ENCODE data around the gene LMF2.

The LMF2 gene

DNA sequence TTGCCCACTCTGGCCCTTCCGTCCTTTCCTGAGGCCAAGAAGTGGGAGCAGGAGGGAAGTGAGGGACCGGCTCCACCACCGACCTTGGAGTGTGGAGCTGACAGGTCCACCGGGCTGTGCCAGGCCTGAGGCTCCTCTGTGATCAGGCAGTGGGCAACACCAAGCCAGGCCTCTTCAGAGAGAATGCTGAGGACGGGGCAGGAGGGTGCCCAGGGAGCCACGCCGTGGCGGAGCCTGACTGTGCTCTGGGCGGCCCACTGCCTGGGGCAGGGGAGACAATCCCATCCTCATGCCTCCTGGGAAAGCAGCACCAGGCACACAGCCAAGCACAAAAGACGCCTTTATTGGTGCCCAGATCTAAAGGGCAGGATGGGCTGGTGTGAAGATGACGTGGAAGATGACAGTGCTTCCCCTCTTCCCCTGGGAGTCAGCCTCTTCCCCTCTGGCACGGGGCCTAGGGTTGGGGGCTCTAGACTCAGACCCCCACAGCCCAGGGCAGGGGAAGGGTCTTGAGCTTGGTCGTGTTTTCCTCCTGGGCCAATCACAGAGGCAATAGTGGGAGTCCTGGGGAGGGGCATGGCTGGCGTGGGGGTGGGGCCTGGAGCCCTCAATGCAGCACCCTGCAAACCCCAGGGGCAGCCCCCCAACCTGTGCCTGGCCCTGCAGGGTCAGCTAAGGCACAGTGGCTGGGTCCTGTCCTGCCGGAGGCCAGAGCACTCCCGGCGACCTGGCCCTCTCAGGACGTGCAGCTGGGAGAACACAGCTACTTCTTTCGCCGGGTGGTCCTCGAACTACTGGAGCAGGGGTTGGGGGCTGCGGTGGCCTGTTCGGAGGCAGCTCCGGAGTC is 4.7 kb downstream of the LMF2 start:
- no peak for DNase-seq

DNA sequence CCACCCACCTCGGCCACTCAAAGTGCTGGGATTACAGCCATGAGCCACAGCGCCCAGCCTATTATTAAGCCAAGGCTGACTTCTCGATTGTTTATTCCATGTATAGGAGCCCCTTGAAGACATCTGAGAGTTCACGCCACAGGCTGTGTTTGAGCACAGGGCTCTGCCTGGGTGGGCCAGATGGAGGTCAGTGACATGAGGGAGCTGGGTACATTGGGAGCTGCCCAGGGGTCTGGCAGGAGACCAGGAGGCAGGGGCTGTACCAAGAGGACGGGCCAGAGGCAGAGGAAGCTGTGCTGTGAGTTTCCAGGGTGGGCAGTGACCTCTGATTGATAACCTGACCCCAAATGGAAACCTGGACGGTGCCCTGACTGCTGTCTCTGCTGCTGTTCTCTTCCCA is 5.4 kb downstream of the LMF2 start:
- no peak for DNase-seq

DNA sequence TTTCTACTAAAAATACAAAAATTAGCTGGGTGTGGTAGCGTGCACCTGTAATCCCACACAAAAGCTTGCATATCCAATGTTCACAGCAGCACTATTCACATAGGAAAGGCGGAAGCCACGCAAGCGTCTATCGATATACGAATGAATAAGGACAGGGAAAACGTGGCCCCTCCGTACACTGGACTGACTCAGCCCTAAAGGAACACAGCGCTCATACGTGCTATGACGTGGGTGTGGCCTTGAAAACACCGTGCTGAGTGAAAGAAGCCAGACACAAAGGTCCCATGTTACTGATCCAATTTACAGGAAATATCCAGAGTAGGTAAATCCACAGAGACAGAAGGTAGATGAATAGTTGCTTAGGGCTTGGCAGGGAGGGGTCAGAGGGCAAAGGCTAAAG is 7.0 kb downstream of the LMF2 start:
- no peak for DNase-seq

DNA sequence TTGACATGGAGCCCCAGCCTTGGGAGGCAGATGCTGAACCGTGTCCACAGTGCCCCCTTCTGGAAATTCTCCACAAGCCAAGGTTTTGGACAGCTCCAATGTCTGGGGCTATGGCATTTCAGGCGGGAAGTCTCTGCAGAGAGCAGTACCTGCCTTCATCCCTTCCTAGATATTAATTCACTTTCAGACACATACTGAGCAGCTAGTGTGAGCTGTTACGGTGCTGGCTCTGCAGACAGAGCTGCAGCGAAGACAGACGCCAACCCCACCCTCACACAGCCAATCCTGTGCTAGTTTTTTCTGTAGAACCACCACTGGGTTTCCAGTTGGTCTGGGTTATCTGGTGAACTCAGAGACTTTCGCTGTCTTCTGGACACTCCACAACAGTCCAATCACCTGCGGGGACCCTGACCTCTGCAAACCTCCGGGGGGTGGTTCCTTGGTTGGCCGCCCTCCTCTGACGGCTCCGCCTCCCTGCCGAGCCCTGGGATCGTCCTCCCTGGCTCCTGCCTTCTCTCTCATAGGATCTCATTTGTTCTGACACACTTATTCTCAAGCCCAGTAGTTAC is 9.1 kb downstream of the LMF2 start:
- DNase-seq: peak; percentile 61 to 63

DNA sequence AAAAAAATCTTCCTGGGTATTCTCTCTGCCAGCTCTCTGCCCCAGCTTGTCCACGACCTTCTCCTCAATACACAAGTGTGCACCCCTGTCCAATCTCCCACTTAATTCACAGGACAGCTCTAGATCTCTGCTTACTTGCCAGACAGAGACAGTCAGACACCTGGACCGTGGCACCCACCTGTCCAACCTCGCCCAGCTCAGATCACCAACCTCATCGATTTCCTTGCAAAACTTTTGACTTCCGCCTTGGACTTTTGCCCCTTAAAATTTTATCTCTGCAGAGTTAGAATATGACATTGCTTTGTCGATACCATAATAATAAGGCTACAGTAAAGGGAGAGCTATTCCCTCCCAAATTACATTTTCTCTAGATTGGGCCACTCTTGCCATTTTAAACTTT is 10.4 kb downstream of the LMF2 start:
- no peak for DNase-seq

DNA sequence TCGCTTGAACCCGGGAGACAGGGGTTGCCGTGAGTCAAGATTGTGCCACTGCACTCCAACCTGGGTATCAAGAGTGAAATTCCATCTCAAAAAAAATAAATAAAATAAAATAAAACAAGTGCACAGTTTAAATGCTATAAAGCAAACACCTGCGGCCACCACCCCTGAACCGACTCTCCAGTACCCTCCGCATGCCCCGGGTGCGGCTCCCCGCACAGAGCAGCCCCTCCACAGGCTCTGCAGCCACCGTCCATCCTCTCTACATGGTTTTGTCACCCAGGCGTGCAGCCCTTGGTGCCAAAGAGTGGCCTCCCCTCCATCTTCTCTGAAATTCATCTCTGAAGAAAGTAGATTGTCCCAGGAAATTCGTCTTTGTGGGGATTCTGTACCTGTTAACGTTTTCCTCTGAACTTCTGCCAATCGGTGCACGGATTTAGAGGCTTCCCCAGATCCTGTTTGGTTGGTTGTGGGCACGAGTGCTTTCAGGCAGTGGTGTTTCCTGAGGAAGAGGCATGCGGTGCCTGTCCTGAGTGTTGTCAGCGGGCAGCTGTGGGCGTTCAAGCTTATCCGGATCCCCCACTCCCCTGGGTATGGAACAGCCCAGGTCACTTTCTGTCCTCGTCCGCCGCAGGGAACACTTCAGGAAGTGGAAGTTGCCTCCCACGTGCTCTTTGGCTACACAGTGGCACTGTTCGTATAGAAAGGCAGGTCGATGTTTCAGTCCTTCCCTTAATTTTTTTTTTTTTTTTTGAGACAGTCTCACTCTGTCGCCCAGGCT is 16.8 kb downstream of the LMF2 start:
- DNase-seq: no peak

DNA sequence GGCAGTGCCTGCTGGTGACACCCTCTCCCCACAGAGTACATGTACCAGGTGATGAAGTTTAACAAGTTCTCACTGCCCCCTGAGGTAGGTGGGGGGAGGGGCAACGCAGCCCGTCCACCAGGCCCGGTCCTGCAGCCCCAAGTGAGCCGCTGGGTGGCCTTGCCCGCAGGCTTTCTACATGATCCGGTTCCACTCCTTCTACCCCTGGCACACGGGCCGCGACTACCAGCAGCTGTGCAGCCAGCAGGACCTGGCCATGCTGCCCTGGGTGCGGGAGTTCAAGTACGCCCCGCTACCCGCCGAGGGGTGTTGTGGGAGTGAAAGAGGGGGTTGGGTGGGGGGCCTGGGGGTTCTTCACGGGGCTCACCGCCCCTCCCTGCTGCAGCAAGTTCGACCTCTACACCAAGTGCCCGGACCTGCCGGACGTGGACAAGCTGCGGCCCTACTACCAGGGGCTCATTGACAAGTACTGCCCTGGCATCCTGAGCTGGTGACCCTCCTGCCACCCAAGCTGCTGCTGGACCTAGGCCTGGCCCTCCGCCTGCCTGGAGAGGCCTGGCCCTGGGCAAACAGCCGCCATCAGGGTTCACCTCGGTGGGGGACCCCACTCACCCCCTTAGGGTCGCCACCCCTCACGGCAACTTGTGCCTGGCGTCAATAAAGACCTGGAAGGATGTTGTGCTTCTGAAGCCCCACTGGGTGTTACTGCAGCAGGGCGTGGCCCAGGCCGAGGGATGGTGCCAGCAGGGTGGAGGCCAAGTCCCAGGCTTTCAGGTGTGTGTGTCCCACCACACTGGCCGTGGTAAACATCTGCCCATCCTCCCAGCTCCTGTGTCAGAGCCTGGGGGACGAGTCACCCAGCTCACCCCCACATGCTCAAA is 17.9 kb downstream of the LMF2 start:
- no peak for DNase-seq

DNA sequence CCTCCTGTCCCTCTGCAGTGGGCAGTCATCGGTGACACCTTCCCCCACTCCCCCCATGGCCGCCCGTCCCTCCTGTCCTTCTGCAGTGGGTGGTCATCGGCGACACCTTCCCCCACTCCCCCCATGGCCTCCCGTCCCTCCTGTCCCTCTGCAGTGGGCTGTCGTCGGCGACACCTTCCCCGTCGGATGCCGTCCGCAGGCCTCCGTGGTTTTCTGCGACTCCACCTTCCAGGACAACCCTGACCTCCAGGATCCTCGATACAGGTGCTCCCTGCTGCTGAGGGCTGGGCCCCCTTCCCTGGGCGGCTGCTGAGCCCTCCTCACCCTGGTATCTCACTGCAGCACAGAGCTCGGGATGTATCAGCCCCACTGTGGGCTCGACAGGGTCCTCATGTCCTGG is 18.6 kb downstream of the LMF2 start:
- DNase-seq: no peak

DNA sequence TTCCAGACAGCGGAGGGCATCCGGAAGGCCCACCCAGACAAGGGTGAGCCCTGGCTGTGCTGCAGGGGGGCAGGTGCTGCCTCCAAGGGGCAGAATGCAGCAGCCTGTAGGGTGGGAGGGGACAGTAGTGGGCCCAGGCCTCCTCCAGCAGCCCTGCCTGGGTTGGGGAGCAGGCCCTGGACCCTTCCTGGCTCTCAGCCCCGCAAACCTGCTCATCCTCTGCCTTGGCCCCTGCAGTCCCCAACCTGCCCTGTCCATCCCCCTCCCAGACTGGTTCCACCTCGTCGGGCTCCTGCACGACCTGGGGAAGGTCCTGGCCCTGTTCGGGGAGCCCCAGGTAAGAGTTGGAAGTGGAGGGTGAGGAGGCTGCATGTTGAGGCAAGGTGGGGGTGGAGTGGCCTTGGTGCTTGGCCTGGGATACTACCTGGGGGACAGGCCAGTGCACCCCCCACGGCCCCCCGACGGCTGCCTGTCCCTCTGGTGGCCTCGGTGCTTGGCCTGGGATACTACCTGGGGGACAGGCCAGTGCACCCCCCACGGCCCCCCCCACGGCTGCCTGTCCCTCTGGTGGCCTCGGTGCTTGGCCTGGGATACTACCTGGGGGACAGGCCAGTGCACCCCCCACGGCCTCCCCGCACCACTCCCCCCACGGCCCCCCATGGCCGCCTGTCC is 19.4 kb downstream of the LMF2 start:
- DNase-seq: no peak

DNA sequence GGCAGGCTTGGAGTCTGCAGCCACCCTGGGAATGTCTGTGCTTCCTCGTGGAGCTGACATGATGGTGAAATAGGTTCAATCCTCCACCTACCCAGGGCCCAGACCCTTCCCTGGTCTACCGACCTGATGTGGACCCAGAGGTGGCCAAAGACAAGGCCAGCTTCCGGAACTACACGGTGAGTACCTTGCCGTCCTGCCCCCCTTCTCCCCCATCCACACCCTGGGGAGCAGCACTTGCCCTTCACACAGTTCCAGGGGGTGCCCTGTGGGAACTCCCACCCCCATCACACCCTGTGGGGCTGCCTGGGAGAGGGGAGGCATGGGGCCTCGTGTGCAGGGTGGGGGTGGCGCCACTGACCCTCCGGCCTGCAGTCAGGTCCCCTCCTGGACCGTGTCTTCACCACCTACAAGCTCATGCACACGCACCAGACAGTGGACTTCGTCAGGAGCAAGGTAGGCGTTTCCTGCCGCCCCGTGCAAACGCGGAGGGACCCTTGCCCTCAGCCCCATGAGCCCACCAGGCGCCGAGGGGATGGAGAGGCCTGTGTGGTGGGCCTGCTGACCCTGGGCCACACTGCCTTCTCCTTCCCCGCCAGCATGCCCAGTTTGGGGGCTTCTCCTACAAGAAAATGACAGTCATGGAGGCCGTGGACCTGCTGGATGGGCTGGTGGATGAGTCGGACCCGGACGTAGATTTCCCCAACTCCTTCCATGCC is 20.1 kb downstream of the LMF2 start:
- no peak for DNase-seq

DNA sequence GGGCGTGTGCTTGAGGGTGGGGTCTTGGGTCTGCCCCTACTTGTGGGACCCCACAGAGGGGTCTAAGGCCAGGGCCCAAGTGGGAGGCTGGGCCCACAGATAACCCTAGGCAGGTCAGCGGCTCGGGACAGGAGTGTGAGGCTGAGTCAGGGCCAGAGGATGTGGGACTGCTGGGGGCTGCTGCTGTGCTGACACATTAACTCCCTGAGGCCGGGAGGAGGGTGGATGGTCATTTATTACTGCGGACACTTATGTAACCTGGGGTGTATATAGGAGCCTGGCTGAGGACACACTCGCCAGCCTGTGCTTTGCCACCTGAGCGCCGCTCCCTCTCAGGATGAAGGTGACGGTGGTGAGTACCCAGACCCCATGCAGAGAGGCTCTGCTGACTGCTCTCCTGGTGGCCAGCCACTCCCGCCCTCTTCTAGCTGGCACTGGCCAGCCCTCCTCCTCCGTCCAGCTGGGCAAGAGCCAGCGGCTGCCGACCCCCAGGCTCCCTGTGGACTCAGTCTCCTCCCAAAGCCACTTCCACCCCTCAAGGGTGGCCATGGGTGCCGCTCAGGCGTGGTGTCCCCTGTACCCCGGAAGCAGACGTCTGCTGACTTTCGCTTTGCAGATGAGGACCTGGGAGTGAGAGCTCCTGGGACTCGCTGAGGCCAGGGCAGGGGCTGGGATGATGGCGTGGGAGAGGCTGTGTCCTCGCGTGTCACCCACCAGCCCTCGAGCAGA is 20.8 kb downstream of the LMF2 start, which contains the start of gene MIOX:
Gene MIOX, plus strand, starts transcription at position 299 of the 729 bp plus-strand sequence. Its CDS starts 39 bp downstream, at position 338.
- no peak for DNase-seq

DNA sequence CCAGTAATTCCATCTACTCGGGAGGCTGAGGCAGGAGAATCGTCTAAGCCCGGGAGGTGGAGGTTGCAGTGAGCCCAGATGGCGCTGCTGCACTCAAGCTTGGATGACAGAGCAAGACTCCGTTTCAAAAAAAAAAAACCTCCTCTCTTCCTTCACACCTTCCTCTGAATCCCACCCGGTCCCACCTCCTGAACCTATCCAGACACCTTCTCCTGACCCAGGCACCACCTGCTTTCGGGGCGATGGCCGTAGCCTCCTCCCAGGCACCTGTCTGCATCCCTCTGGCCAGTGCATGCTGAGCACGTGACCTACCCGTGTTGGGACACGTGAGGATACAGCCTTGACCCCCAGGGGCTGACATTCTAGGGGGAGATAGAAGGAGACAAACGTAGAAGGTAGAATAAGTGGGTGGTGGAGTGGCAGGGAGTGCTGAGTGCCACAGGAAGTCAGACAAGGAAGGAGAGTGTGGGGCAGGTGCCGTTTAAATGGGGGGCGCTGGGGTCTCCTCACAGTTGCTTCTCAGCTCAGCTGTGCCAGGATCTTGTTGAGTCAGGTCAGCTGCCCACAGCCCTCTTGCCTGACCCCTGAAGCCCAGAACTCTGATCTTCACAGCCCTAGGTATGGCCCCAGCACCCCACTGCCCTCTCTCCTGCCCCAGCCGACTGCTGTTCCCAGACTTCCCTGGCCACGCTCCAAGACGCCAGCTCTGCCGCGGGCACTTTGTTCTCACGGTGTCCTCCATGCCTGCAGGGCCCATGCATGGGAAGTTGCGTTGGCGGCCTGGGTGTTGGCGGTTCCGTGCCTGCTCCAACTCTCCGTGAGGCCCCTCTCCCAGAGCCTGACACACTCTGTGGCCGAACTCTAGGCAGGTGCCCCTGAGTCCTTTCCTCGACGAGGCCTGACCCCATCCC is 22.0 kb downstream of the LMF2 start:
- DNase-seq: no peak

DNA sequence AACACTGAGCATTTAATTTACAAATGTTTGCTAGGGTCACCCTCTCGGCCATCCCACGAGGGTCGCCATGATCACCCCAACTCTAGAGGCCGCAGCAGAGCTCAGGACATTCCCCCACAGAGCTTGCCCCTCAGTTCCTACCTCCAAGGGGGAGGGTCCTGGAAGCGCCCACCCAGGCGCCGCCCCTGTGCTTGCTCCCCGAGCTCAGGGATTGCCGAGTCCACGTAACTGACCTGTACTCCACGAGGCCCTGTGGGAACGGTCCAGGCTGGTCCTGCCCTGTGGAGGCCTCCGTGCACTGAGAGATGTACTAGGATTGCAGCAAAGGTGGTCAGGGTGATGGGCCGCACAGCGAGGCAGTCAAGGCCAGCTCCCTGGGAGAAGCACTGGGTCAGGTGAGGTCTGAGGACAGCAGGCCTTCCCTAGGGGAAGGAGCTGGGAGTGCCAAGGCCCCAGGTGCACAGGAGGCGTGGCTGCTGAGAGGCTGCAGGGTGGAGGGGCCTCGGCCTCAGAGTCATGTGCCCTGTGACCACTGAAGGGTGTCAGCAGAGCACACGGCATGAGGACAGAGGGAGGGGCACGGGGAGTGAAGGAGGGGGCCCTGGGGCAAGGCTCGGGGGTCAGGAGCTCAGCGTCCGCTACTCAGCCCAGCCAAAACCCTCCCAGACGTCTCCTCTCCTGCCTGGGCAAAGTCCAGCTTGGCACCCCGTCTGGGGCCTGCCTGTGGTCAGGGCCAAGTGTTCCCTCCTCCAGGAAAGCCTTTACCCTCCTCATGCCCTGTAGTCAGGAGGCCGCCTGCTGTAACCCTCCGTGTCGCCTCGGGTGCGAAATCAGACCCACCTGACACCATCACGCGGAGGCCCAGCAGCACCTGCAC is 23.3 kb downstream of the LMF2 start:
- no peak for DNase-seq

DNA sequence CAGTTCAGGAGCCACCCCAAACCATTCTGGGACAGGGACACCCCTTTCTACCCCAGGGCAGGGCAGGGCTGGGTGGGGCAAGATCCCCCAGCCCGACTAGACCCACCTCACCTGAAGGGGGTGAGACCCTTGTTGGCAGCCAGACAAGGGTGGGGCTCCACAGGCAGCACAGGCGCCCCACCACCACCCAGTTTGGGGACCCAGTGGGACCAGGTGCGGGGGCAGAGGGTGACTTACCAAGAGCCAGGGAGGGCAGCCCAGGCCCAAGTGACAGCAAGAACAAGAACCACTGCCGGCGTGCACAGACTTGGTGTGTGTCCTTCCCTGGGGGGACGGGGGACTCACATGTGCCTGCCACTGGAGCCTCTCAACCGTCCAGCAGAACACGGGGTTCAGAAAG is 23.9 kb downstream of the LMF2 start:
- no peak for DNase-seq

DNA sequence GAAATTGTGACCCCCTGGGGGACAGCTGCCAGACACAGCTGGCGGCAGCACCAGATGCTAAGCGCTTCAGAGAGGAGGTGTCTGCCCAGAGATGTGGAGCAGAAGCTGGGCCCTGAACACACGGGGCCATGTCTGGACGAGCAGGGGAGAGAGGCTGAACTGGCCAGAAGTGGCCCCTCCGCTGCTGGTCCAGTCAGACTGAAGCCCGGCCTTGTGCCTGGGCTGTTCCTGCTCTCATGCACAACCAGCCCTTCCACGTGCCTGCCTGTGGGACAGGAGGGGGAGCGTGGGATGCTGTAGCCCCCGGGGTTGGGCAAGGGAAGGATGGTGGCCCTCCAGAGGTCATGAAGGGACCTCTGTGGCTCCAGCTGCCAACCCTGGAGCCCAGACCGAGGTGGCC is 24.4 kb downstream of the LMF2 start:
- no peak for DNase-seq

DNA sequence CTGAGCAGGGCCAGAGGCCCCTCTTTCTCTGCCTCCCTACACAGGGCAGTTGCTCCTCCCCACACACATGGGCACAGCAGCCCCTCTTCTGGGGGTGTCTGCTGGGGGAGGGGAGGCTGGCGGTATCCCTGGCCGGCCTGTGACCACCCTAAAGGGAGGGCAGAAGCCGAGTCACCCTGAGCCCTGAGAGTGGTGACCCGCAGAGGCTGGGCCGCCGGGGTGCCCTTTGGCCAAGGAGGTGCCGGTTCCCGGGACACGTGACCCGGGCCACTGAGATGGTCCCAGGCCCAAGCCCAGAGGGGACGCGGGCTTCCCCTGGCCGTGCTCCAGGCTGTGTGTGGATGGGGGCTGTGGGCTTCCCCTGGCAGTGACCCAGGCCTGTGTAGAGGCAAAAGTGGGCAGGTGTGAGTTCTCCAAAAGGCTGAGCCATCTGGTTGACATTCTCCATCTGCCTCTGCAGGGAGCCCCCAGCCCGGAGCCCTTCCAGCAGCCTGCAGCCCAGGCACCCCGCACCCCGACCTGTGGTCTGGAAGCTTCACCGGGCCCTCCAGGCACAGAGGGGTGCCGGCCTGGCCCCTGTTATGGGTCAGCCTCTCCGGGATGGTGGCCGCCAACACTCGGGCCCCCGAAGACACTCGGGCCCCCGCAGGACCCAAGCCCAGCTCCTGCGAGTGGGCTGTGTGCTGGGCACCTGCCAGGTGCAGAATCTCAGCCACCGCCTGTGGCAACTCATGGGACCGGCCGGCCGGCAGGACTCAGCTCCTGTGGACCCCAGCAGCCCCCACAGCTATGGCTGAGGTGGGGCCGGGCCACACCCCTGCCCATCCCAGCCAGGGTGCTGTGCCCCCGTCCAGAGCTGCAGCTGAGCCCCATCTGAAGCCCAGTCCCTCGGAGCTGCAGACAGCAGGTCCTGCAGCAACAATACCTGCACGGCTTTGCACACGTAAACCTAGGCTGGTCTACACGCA is 25.1 kb downstream of the LMF2 start:
- DNase-seq: no peak

DNA sequence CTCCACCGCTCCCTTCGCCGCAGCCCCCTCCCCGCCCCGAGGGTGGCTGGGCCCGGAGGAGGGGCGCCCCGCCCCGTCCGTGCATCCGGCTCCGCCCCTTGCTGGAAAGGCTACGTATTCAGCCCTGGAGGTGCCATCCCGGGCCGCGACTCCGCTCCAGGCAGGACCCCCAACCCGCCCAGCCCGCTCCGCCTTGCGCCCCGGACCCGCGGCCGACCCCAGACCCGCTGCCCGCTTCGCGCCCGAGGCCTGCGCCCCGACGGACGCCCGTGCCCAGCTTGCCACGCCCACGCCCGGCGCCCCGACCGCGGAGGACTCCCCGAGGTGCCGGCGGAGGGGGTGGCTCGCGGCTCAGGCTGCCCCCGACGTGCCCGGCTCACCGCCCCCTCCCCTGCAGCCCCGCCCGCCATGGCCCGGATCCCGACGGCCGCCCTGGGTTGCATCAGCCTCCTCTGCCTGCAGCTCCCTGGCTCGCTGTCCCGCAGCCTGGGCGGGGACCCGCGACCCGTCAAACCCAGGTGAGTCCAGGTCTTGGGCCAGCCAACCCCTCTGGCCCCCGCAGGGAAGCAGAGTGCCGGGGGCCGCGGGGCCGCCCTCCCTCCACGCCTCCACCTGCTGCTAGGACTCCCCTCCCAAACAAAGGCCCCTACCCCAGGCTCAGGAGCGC is 25.9 kb downstream of the LMF2 start, which contains the start of gene ADM2:
Gene ADM2, plus strand, starts transcription at position 104 of the 667 bp plus-strand sequence. Its CDS starts 305 bp downstream, at position 409.
- DNase-seq: peak; percentile 47 to 51
